HS-27A (cell line): Measurements from ENCODE around the gene MAGEA3.
A peak's percentile ranks its signal among the peaks of the same experiment; 100 is the strongest.
"Not testable (repeated sequence)": the region's sequence is repeated elsewhere in the genome, so short reads cannot be mapped to it uniquely, and the experiment has no call there.

Source experiments
- DNase-seq: peaks from one replicate; pipeline ENCODE4 v3.0.0-alpha.2; 2012; ENCODE audit warnings: low read depth, missing footprints

The MAGEA3 gene

GRCh38 chrX:152697952-152698931 lies at the start of gene MAGEA3:
Gene MAGEA3 (plus strand): TSS chrX:152698794. CDS start chrX:152700833, 2,039 bp downstream.
- not testable (repeated sequence) for DNase-seq

- no peak for DNase-seq
Observed at GRCh38 chrX:152652060-152652459, 46.5 kb upstream of the MAGEA3 start.

GRCh38 chrX:152652467-152652866 lies 46.1 kb upstream of the MAGEA3 start:
- no peak for DNase-seq

- no peak for DNase-seq
Observed at GRCh38 chrX:152656087-152656486, 42.5 kb upstream of the MAGEA3 start.

- no peak for DNase-seq
Observed at GRCh38 chrX:152656890-152657289, 41.7 kb upstream of the MAGEA3 start.

GRCh38 chrX:152658302-152658701 lies 40.3 kb upstream of the MAGEA3 start:
- no peak for DNase-seq

GRCh38 chrX:152663086-152663485 lies 35.5 kb upstream of the MAGEA3 start:
- DNase-seq = no peak

GRCh38 chrX:152674135-152674534 lies 24.5 kb upstream of the MAGEA3 start:
- no peak for DNase-seq

- not testable (repeated sequence) for DNase-seq
Observed at GRCh38 chrX:152674652-152675051, 23.9 kb upstream of the MAGEA3 start.

GRCh38 chrX:152681012-152681411 lies 17.6 kb upstream of the MAGEA3 start:
- DNase-seq = not testable (repeated sequence)

- not testable (repeated sequence) for DNase-seq
Observed at GRCh38 chrX:152700390-152700789, 1.8 kb downstream of the MAGEA3 start.

GRCh38 chrX:152706500-152706899 lies 7.9 kb downstream of the MAGEA3 start:
- DNase-seq = not testable (repeated sequence)

- DNase-seq = not testable (repeated sequence)
Observed at GRCh38 chrX:152709173-152709572, 10.6 kb downstream of the MAGEA3 start, which contains the start of gene CSAG2. Gene CSAG2 (minus strand): TSS chrX:152709273. CDS start chrX:152709112, 161 bp downstream.

- DNase-seq = not testable (repeated sequence)
Observed at GRCh38 chrX:152713195-152713594, 14.6 kb downstream of the MAGEA3 start.

GRCh38 chrX:152713815-152714787 lies 15.5 kb downstream of the MAGEA3 start, which contains the start of gene MAGEA2B:
Gene MAGEA2B (plus strand): TSS chrX:152714628. CDS start chrX:152717107, 2,479 bp downstream.
- DNase-seq = not testable (repeated sequence)

GRCh38 chrX:152725409-152725808 lies 26.8 kb downstream of the MAGEA3 start:
- DNase-seq = no peak

GRCh38 chrX:152733261-152733975 lies 34.8 kb downstream of the MAGEA3 start, which contains the start of the genes CSAG1 and MAGEA12:
Gene CSAG1 (minus strand): TSS chrX:152733721. CDS start chrX:152732460, 1,261 bp downstream.
Gene MAGEA12 (plus strand): TSS chrX:152733757. CDS start chrX:152736162, 2,405 bp downstream.
- peak; percentile 46 for DNase-seq

- not testable (repeated sequence) for DNase-seq
Observed at GRCh38 chrX:152734143-152734858, 35.7 kb downstream of the MAGEA3 start.

GRCh38 chrX:152735101-152735500 lies 36.5 kb downstream of the MAGEA3 start:
- no peak for DNase-seq

- DNase-seq = no peak
Observed at GRCh38 chrX:152735860-152736511, 37.4 kb downstream of the MAGEA3 start.
